Esophagus squamous epithelium (tissue), 4 donors: ENCODE data around the gene MAP4K4.

Experiments used
- CTCF ChIP-seq, 6 experiments: fragments of 450-650 bp in 4 of 6; fragments of 200-600 bp in 2 of 6; sonication (generic) in 2 of 6; IDR thresholded peaks; one replicate each; pipeline ENCODE4 v1.5.1; 2016 to 2019; ENCODE audit warnings: antibody characterized with exemption in 6 of 6, mild to moderate bottlenecking in 4 of 6, moderate library complexity in 4 of 6
- POLR2A ChIP-seq, 4 donors: fragments of 450-650 bp; IDR thresholded peaks; one replicate each; pipeline ENCODE4 v1.6.1; 2017; ENCODE audit warnings: antibody characterized with exemption in 4 of 4, mild to moderate bottlenecking in 4 of 4, moderate library complexity in 3 of 4

- TF ChIP-seq CTCF (IDR thresholded peaks at IDR 0.05) (no peak), POLR2A (IDR thresholded peaks at IDR 0.05) (no peak)
These were observed 18.3 kb upstream of the MAP4K4 start for GRCh38 chr2:101679037-101679726.
